ENCODE measurements around the gene RBM19.

RBM19 gene

DNA sequence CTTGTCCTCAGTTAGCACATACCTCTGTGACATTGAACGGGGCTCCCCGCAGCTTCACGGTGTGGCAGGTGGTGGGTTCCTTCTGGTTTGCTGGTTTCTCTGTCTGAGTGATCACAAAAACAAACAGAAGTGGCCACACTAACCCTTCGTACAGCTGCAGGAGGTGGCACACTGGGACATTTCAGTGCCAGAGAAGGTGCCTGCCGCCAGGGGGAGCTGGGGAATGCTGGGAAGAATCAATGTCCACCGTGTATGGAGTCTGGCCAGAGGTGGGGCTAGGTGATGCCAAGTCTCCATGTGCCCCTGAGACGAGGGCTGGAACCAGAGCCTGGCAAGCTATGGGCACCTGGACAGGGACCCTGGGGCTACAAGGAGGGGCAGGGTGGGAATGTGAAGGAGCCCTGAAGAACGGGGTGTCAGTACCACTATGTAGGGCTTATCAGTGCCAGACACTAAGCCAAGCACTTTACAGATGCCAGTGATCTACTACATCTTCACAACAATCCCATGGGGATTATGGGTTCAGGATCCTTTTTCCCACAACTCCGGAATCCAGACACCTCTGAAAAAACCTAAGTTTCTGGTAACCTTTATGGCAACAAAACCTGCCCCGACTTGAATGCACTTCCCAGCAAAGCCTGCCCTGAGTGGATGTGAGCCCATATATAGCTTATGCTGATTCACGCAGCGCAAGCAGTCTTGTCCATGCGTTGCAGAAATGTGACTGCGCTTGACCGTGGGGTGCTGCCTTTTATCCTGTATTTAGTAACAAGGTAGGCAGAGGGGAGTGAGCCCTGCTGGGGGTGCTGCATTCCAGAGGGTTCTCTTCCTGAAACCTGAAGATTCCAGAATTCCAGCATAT, 10.8 kb downstream of the RBM19 start:
- no peak for DNase-seq

DNA sequence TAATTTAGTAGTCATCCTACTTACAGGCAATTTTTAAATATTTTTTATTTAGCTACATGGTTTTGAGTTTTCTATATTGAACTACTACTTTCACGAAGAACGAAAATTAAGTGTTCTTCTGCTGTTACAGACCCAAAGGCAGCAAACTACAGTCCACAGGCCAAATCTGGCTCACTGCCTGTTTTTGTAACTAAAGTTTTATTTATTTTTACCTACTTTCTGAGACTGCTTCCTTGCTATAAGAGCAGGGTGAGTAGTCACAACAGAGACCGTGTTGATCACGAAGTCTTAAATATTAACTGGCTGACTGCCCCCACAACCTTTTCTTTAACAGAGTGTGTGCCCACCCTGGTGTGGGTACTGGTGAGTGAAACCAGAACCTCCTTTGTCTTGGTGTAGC, 11.6 kb downstream of the RBM19 start:
- DNase-seq = no peak

DNA sequence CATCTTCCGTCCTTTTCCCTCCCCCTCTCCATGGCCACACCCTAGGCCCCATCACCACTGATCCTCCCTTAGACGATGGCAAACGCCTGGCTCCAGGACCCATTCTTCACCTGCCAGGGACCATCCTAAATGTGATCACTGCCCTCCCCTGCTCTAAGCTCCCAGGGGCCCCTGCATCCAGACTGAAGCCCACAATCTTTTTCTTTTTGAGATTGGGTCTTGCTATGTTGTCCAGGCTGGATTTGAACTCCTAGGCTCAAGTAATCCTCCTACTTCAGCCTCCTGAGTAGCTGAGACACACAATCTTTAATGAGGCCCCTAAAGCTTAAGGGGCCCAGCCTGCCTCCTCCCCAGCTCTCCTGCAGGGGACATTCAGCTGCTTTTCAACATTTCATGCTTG, 15.3 kb downstream of the RBM19 start:
- no peak for DNase-seq

DNA sequence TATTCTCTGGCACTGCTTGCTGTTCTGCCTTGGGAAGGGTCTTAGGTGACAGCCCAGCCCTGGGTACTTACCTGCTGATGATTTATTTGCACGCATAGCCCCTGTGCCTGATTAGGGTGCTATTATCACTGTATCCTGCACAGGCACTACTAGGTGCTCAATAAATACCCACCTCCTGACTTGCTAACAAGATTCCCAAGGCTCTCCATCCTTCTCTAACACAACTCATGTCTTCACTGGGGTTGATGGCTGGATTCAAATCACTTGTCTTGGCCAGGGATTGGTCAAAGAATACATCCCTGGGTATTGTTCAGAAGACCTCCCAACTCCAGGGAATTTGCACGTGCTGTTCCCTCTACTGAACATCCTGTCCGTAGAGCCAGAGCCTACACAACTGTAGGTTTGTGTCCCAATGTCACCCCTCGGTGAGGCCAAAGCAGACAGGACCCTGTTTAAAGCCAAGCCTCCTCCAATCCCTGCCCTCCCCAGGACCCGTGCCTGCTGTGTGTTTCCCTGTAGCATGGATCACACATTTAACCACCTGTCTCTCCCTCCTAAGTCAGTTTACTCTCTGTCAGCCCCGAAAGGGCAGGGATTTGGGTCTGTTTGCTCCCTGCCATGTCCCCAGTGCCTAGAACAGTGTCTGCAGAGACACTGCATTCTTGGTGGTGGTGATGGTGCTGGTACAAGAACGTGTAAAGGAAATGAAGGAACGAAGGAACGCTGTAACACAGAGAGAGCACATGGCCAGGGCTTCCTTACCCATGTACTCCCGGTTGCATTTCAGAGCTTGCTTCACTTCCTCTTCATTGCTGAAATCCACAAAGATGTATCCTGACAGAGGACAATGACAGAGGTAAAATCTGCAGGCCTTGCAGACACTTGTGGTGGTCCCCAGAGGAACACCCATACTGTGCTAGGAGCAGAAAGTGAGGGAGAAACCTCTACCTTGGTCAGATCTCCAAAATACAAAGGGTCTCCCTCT, 16.5 kb downstream of the RBM19 start:
- DNase-seq = no peak

GRCh38 chr12:113948151-113948914, 17.8 kb downstream of the RBM19 start:
- no peak for DNase-seq

DNA sequence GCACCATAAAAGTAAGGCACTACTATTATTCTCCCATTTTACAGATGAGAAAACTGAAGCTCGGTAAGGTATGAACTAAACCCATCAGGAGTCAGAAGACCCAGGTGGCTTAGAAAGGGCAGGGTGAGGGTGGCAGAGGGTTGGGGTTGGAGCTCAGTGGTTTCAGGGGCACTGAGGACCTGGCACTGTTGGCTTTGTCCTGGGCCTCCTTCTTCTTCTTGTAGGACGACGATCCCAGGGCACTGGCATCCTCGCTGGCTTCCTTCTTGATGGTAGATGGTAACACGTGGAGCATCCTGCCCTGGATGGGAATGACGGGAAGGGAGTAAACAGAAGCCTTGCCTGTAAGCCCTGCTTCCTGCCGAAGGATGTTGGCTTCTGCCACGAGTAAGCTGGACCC, 19.9 kb downstream of the RBM19 start:
- DNase-seq = no peak

GRCh38 chr12:113945174-113946173, 20.7 kb downstream of the RBM19 start:
- no peak for DNase-seq

DNA sequence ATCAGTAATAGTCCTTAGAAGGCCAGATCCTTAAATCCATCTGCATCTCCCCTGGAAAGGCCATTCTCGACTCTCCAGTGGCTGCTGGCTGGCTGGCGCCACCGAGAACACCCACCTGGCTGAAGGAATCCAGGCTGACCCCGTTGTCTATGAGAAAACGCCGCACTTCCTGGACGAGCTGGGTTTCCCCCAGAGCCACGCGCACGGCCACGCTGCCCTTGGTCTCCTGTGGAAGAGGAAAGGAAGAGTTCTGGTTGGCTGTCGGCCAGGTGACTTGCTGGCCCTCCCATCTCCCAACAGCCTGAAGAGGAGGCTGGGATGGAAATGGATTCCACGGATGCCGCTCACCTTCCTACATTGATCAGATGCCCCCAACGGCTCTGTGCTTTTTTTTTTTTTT, 23.9 kb downstream of the RBM19 start:
- DNase-seq = no peak

DNA sequence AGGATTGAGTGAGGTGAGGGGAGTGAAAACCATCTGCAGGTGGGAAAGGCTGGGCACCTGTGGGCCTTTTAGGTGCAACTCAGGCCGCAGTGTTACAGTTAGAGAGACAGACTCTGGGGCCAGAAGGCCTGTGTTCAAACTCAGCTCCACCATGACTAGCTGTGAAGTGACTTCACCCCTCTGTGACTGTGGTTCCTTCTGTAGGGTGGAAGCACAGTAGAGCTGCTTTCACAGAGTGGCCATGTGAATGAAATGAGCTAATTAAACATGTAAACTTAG, 25.0 kb downstream of the RBM19 start:
- no peak for DNase-seq

GRCh38 chr12:113940357-113941207, 25.5 kb downstream of the RBM19 start:
- DNase-seq = no peak

- DNase-seq = no peak
Observed at GRCh38 chr12:113939867-113940266, 26.3 kb downstream of the RBM19 start.

GRCh38 chr12:113938471-113938870, 27.7 kb downstream of the RBM19 start:
- DNase-seq = no peak

- DNase-seq = no peak
Observed at GRCh38 chr12:113936460-113936859, 29.7 kb downstream of the RBM19 start.

DNA sequence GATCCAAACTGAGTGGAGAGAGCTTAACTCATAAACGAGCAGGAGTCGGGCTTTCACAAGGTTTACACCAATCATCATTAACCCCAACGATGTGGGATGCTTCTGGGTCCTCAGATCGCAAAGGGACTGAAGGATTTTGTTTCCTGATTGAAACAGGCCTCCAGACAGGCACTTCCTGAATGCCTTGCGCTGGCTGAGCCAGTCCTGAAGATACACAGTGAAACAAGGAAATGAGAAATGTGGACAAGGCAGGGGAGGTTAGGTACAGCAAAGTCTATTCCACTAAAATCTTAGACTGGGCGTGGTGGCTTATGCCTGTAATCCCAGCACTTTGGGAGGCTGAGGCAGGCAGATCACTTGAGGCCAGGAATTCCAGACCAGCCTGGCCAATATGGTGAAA, 30.7 kb downstream of the RBM19 start:
- DNase-seq = no peak

DNA sequence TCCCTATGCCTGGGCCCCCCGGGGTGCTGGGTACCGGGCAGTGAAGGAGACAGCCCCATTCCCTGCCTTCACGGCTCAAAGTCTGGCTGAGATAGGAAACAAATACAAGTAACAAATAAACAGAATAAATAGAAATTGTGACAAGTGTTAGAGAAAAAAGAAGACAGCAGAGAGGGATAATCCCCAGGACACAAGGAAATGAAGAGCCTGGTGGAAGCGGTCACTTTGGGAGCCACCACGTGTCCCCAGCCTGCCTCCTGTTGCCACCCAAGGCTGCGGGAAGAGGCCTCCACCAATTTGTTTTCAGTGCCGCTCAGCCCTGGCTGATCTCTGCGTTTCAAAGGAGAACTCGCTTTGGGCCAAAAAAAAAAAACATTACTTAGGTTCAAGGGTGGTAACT, 31.2 kb downstream of the RBM19 start:
- DNase-seq = no peak

DNA sequence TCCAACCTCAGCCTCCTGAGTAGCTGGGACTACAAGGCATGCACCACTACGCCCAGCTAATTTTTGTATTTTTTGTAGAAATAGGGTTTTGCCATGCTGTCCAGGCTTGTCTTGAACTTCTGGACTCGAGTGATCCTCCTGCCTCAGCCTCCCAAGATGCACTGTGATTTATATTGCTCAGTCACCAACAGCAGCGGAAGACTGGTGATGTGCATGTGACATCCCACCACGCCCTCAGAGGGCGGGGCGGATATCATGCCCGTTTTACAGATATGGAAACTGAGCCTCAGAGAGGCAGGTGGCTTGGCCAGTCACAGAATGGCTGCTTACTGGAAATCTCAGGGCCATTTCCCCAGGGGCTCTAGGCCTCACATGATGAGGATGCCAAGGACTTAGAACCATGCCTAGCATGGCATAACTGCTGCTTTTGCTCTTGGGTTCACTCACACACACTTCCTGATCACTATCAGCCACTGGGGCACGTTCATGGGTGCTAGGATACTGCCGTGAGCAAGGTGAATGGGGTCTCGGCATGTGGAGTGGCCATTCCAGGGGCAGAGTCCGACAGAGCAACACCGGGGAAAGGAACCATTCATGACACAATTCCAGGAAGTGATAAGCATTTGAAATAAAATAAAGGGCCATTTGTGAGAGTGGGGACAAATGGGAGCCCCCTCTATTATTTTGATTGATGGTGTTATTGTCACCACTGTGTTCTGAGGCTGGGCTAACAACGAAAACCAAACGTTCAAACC, 31.9 kb downstream of the RBM19 start:
- DNase-seq = no peak

GRCh38 chr12:113933201-113933786, 32.8 kb downstream of the RBM19 start:
- DNase-seq = no peak

DNA sequence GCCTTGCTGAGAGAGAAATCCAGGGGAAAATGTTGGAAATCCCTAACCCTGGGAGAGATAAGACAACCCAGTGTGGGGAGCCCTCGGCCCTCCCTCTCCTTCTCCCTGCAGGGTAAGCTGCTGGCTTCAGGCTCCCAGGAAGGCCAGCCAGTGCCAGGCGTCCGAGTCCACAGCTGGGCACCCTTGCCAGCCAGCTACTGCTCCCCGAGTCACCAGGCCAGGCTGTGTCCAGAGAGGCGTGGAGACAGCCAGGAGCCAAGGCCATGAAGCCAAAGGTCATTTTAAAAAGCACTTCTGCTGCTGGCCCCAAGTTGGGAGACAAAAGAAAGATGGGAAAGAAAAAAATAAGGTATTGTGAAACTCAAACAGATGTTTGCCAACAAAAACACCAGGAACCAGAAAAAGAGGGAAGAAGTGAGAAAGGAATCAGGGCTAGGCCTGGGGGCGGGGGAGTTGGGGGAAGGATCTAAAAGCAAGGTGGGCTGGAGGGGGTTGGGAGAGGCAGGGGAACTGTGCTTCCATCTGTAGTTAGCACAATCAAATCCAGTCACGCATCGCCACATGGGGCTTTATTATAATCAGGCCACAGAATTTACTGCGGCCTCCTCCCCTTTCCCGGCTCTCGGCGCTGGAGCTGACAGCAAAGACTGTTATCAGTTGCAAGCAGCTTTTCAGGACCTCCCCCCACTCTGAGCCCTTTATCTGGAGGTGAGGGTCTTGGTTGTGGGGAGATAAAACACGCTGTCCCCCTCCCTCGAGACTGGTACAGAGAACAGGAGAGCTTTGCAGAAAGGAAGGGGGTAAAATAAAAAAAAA, 33.5 kb downstream of the RBM19 start:
- DNase-seq = no peak

GRCh38 chr12:113931517-113931916, 34.6 kb downstream of the RBM19 start:
- no peak for DNase-seq
